ENCODE data around the gene VIPR2.

DNA sequence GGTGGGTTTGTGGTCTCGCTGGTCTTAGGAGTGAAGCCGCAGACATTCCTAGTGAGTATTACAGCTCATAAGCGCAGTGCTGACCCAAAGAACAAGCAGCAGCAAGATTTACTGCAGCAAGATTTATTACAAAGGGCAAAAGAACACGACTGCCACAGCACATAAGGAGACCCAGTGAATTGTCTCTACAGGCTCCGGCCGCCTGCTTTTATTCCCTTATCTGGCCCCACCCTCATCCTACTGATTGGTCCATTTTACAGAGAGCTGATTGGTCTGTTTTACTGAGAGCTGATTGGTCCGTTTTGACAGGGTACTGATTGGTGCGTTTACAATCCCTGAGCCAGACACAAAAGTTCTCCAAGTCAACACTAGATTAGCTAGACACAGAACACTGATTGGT, 82.1 kb downstream of the VIPR2 start:
- TF ChIP-seq, protein P1, sequence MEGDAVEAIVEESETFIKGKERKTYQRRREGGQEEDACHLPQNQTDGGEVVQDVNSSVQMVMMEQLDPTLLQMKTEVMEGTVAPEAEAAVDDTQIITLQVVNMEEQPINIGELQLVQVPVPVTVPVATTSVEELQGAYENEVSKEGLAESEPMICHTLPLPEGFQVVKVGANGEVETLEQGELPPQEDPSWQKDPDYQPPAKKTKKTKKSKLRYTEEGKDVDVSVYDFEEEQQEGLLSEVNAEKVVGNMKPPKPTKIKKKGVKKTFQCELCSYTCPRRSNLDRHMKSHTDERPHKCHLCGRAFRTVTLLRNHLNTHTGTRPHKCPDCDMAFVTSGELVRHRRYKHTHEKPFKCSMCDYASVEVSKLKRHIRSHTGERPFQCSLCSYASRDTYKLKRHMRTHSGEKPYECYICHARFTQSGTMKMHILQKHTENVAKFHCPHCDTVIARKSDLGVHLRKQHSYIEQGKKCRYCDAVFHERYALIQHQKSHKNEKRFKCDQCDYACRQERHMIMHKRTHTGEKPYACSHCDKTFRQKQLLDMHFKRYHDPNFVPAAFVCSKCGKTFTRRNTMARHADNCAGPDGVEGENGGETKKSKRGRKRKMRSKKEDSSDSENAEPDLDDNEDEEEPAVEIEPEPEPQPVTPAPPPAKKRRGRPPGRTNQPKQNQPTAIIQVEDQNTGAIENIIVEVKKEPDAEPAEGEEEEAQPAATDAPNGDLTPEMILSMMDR (conservative IDR thresholded peaks at IDR 0.05): no peak
- no peak for TF ChIP-seq ZFX (IDR thresholded peaks at IDR 0.05)
